H9 (cell line): ENCODE results near the gene BAIAP2. TPM values are rescaled to one million over a fixed set of nuclear protein-coding genes. Genes with fewer than 3 reads are reported as not detected.

Source experiments
- DNase-seq: peaks from one replicate; pipeline ENCODE4 v3.0.0-alpha.2; 2017
- H2AFZ ChIP-seq: one replicate; pipeline ENCODE4 v1.6.1; 2013; ENCODE audit warnings: mild to moderate bottlenecking, low read length, control low read depth, moderate library complexity
- H2AK5ac ChIP-seq: 2 replicates; pipeline ENCODE4 v1.6.1; 2013; ENCODE audit warnings: low read length, control low read depth, mixed read lengths; ENCODE audit not compliant: insufficient read length
- H2BK120ac ChIP-seq: one replicate; pipeline ENCODE4 v1.6.1; 2013; ENCODE audit warnings: low read depth, mild to moderate bottlenecking, low read length, control low read depth, inconsistent platforms; ENCODE audit not compliant: poor library complexity, severe bottlenecking
- H2BK12ac ChIP-seq: 2 replicates; pipeline ENCODE4 v1.6.1; 2013; ENCODE audit warnings: low read length, control low read depth, mixed read lengths, low read depth; ENCODE audit not compliant: insufficient read length
- H2BK15ac ChIP-seq: 2 replicates; pipeline ENCODE4 v1.6.1; 2013; ENCODE audit warnings: low read depth, low read length, control low read depth
- H2BK20ac ChIP-seq: one replicate; pipeline ENCODE4 v1.6.1; 2013; ENCODE audit warnings: low read depth, mild to moderate bottlenecking, low read length, control low read depth, inconsistent platforms; ENCODE audit not compliant: poor library complexity, severe bottlenecking
- H2BK5ac ChIP-seq: 2 replicates; pipeline ENCODE4 v1.6.1; 2013; ENCODE audit warnings: low read length, control low read depth, mixed read lengths; ENCODE audit not compliant: insufficient read length
- H3K14ac ChIP-seq: 2 replicates; pipeline ENCODE4 v1.6.1; 2013; ENCODE audit warnings: low read length, control low read depth; ENCODE audit not compliant: insufficient read depth
- H3K18ac ChIP-seq: 2 replicates; pipeline ENCODE4 v1.6.1; 2013; ENCODE audit warnings: low read depth, mild to moderate bottlenecking, mixed read lengths, low read length, control low read depth; ENCODE audit not compliant: insufficient read length
- H3K23ac ChIP-seq: 2 replicates; pipeline ENCODE4 v1.6.1; 2013; ENCODE audit warnings: low read length, control low read depth, mixed read lengths, low read depth; ENCODE audit not compliant: insufficient read length
- H3K23me2 ChIP-seq: 2 replicates; pipeline ENCODE4 v1.6.1; 2013; ENCODE audit warnings: low read depth, mild to moderate bottlenecking, mixed read lengths, low read length, control low read depth; ENCODE audit not compliant: insufficient read length, poor library complexity, severe bottlenecking
- H3K27ac ChIP-seq: 2 replicates; pipeline ENCODE4 v1.5.1; 2013; ENCODE audit warnings: low read length, control low read depth, mixed read lengths, low read depth; ENCODE audit not compliant: insufficient read length
- H3K27me3 ChIP-seq: 2 replicates; pipeline ENCODE4 v1.6.1; 2013; ENCODE audit warnings: low read length, control low read depth, inconsistent platforms; ENCODE audit not compliant: insufficient read depth
- H3K4ac ChIP-seq: 2 replicates; pipeline ENCODE4 v1.6.1; 2013; ENCODE audit warnings: low read depth, mild to moderate bottlenecking, control low read depth, inconsistent platforms, low read length, moderate library complexity
- H3K4me1 ChIP-seq: 2 replicates; pipeline ENCODE4 v1.6.1; 2013; ENCODE audit warnings: low read length, control low read depth, inconsistent platforms; ENCODE audit not compliant: insufficient read depth
- H3K4me2 ChIP-seq: 2 replicates; pipeline ENCODE4 v1.6.1; 2013; ENCODE audit warnings: low read length, control low read depth, mixed read lengths; ENCODE audit not compliant: insufficient read length, insufficient read depth
- H3K56ac ChIP-seq: 2 replicates; pipeline ENCODE4 v1.6.1; 2013; ENCODE audit warnings: low read depth, mild to moderate bottlenecking, mixed read lengths, low read length, control low read depth; ENCODE audit not compliant: insufficient read length
- H3K79me1 ChIP-seq: 2 replicates; pipeline ENCODE4 v1.6.1; 2013; ENCODE audit warnings: low read depth, mild to moderate bottlenecking, moderate library complexity, low read length, control low read depth, inconsistent platforms; ENCODE audit not compliant: insufficient read depth, poor library complexity, severe bottlenecking
- H3K79me2 ChIP-seq: 2 replicates; pipeline ENCODE4 v1.6.1; 2013; ENCODE audit warnings: low read length, control low read depth, inconsistent platforms; ENCODE audit not compliant: insufficient read depth
- H3K9ac ChIP-seq: 2 replicates; pipeline ENCODE4 v1.6.1; 2013; ENCODE audit warnings: low read length, control low read depth, mixed read lengths; ENCODE audit not compliant: insufficient read length; ENCODE audit errors: extremely low read depth
- H3K9me3 ChIP-seq: one replicate; pipeline ENCODE4 v1.6.1; 2013; ENCODE audit warnings: low read depth, low read length, inconsistent platforms; ENCODE audit not compliant: control insufficient read depth
- H3T11ph ChIP-seq: one replicate; pipeline ENCODE4 v1.6.1; 2013; ENCODE audit warnings: mild to moderate bottlenecking, low read length, control low read depth, inconsistent platforms
- H4K20me1 ChIP-seq: one replicate; pipeline ENCODE4 v1.6.1; 2013; ENCODE audit not compliant: control insufficient read depth, insufficient read length, insufficient read depth
- H4K5ac ChIP-seq: 2 replicates; pipeline ENCODE4 v1.6.1; 2013; ENCODE audit warnings: low read depth, mild to moderate bottlenecking, mixed read lengths, low read length, control low read depth; ENCODE audit not compliant: insufficient read length
- H4K8ac ChIP-seq: replicated peaks from 2 replicates; pipeline ENCODE4 v1.6.1; 2013; ENCODE audit warnings: low read length, control low read depth, mixed read lengths, low read depth; ENCODE audit not compliant: insufficient read length
- H4K91ac ChIP-seq: 2 replicates; pipeline ENCODE4 v1.6.1; 2013; ENCODE audit warnings: low read depth, mild to moderate bottlenecking, moderate library complexity, mixed read lengths, low read length, control low read depth; ENCODE audit not compliant: insufficient read length
- H3K27ac Mint-ChIP-seq, 3 experiments: 2 replicates in 2 of 3; 3 replicates in 1 of 3; pipeline ENCODE4 v1.8.0; 2020 to 2021; ENCODE audit warnings: mixed read lengths in 3 of 3, mild to moderate bottlenecking in 1 of 3, moderate library complexity in 1 of 3
- H3K27me3 Mint-ChIP-seq: 2 replicates; pipeline ENCODE4 v1.8.0; 2021; ENCODE audit warnings: low read depth, mild to moderate bottlenecking, moderate library complexity, mixed read lengths
- H3K36me3 Mint-ChIP-seq, 3 experiments: 2 replicates in 2 of 3; 3 replicates in 1 of 3; pipeline ENCODE4 v1.8.0; 2020 to 2021; ENCODE audit warnings: low read depth in 3 of 3, mixed read lengths in 3 of 3; ENCODE audit not compliant: insufficient read depth in 1 of 3
- H3K4me1 Mint-ChIP-seq, 2 experiments: 2 replicates each; pipeline ENCODE4 v1.8.0; 2020; ENCODE audit warnings: mixed read lengths in 2 of 2
- H3K4me3 Mint-ChIP-seq, 2 experiments: 2 replicates in 1 of 2; 3 replicates in 1 of 2; pipeline ENCODE4 v1.8.0; 2020 to 2021; ENCODE audit warnings: mild to moderate bottlenecking in 2 of 2, mixed read lengths in 2 of 2, moderate library complexity in 1 of 2
- H3K9me3 Mint-ChIP-seq, 2 experiments: 2 replicates in 1 of 2; 3 replicates in 1 of 2; pipeline ENCODE4 v1.8.0; 2020; ENCODE audit warnings: mild to moderate bottlenecking in 2 of 2, mixed read lengths in 2 of 2, moderate library complexity in 1 of 2
- WGBS: extraction: QIAGEN DNeasy Blood & Tissue Kit; methylation state at CpG from one replicate; pipeline ENCODE4 v1.1.7; 2013; ENCODE audit warnings: missing lambda C conversion rate, low lambda C conversion rate, mixed read lengths; ENCODE audit not compliant: insufficient read length; ENCODE audit errors: extremely low coverage; 5-methylcytosine and 5-hydroxymethylcytosine counted together
- total RNA-seq: library from RNA; stranded (reverse); gene quantifications from 2 replicates; pipeline ENCODE4 v1.2.1, GENCODE V29; 2021
- TF ChIP-seq, protein P1 (sequence below): fragments of 200-600 bp; sonication (generic); conservative IDR thresholded peaks from 3 replicates; pipeline ENCODE4 v1.8.0; 2021; ENCODE audit warnings: antibody characterized with exemption, mild to moderate bottlenecking

The BAIAP2 gene
- total RNA-seq, 1 experiment from 2014 or later: 27.8 TPM

- peak overlapping the region in 1 of 3 experiments; percentile 44; a peak in 1 of 7 replicates for H3K27ac Mint-ChIP-seq
- no CpG with 5 or more reads among the region's 24 CpGs for WGBS
These were observed 15.1 kb upstream of the BAIAP2 start for GRCh38 chr17:81019563-81020442.

More at GRCh38 chr17:81019563-81020442, 15.1 kb upstream of the BAIAP2 start:
- no peaks in the 10 kb centered on the region for H3K4me1 ChIP-seq
- H3K23ac ChIP-seq: no peak overlapping the region
- H3T11ph ChIP-seq: no peak overlapping the region
- Mint-ChIP-seq H3K4me3 (no peak overlapping the region), H3K27me3 (peaks cover 29% of the 10 kb centered on the region), H3K9me3 (peaks cover 4 to 6% of the 10 kb centered on the region in 2 experiments; a peak in 2 of 5 replicates), H3K4me1 (peaks cover 13 to 27% of the 10 kb centered on the region in 2 experiments), H3K36me3 (no peaks in the 10 kb centered on the region)
- H2BK20ac ChIP-seq: no peak overlapping the region
- no peak for DNase-seq
- H2BK120ac ChIP-seq: no peak overlapping the region
- no peak overlapping the region for H3K27ac ChIP-seq
- H4K91ac ChIP-seq: no peak overlapping the region
- H3K9ac ChIP-seq: no peak overlapping the region
- no peak overlapping the region for H3K4me2 ChIP-seq
- H3K56ac ChIP-seq: no peak overlapping the region
- H3K79me1 ChIP-seq: no peaks in the 10 kb centered on the region
- no peaks in the 10 kb centered on the region for H4K20me1 ChIP-seq
- no peaks in the 10 kb centered on the region for H3K27me3 ChIP-seq
- no peak overlapping the region for H4K5ac ChIP-seq
- H2AK5ac ChIP-seq: no peak overlapping the region
- no peak overlapping the region for H2BK12ac ChIP-seq
- H2BK5ac ChIP-seq: no peak overlapping the region
- no peak overlapping the region for H3K14ac ChIP-seq
- TF ChIP-seq, protein P1, sequence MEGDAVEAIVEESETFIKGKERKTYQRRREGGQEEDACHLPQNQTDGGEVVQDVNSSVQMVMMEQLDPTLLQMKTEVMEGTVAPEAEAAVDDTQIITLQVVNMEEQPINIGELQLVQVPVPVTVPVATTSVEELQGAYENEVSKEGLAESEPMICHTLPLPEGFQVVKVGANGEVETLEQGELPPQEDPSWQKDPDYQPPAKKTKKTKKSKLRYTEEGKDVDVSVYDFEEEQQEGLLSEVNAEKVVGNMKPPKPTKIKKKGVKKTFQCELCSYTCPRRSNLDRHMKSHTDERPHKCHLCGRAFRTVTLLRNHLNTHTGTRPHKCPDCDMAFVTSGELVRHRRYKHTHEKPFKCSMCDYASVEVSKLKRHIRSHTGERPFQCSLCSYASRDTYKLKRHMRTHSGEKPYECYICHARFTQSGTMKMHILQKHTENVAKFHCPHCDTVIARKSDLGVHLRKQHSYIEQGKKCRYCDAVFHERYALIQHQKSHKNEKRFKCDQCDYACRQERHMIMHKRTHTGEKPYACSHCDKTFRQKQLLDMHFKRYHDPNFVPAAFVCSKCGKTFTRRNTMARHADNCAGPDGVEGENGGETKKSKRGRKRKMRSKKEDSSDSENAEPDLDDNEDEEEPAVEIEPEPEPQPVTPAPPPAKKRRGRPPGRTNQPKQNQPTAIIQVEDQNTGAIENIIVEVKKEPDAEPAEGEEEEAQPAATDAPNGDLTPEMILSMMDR: no peak
- H2AFZ ChIP-seq: no peak overlapping the region
- no peak overlapping the region for H2BK15ac ChIP-seq
- H3K9me3 ChIP-seq: no peaks in the 10 kb centered on the region
- H3K4ac ChIP-seq: no peak overlapping the region
- no peaks in the 10 kb centered on the region for H3K79me2 ChIP-seq
- H4K8ac ChIP-seq: no peak overlapping the region
- no peak overlapping the region for H3K18ac ChIP-seq
- peaks cover 2% of the 10 kb centered on the region for H3K23me2 ChIP-seq
